ENCODE data around the gene VARS1. TPM values are rescaled to one million over a fixed set of nuclear protein-coding genes. Genes with fewer than 3 reads are reported as not detected.
"Not testable (repeated sequence)": the region's sequence is repeated elsewhere in the genome, so short reads cannot be mapped to it uniquely, and the experiment has no call there.

The VARS1 gene
- total and polyA plus RNA-seq, 2 of the 8 experiments (the other 6 are each of a cell fraction or from before 2014, with no cell fraction given) = 53.5 to 162 TPM

GRCh38 chr6:31820399-31820798 lies 24.8 kb upstream of the VARS1 start:
- ChIA-PET POLR2A (ENCODE audit: partially characterized antibody) (interaction anchor here (1.0 to 10.9 kb wide), 5 partner anchors 11 to 25 kb away, joined by 4 to 136 read pairs (median 4); partner anchors contain the start of gene VARS1), CTCF (ENCODE audit: partially characterized antibody) (interaction anchor here (0.6 to 2.6 kb wide), 7 partner anchors 10 to 162 kb away, joined by 3 to 11 read pairs (median 4); no protein-coding TSS in a partner anchor)
- H2AK5ac ChIP-seq (ENCODE audit: low read depth, low read length); H3K23me2 ChIP-seq (ENCODE audit: low read depth, low read length); H4K8ac ChIP-seq (ENCODE audit: extremely low read depth, insufficient read depth, low read length); H3K4me2 ChIP-seq (ENCODE audit: insufficient read depth in 1 of 2, low read depth in 2 of 2, low read length in 2 of 2); H2BK20ac ChIP-seq (ENCODE audit: low read length); H2BK12ac ChIP-seq (ENCODE audit: low read depth, low read length); H3K14ac ChIP-seq (ENCODE audit: insufficient read length); DNase-seq (ENCODE audit: low read depth in 1 of 2, low spot score in 2 of 2); H3K27me3 ChIP-seq (replicated peaks in 1 of 4; ENCODE audit: control insufficient read depth in 3 of 4, extremely low read depth in 1 of 4, insufficient read depth in 3 of 4, low read length in 3 of 4); H3K56ac ChIP-seq (replicated peaks; ENCODE audit: insufficient read length, low read depth, low read length); H3K27ac ChIP-seq (ENCODE audit: low read depth, low read length); H4K20me1 ChIP-seq (replicated peaks in 1 of 2; ENCODE audit: control insufficient read depth in 1 of 2, insufficient read depth in 2 of 2, low read length in 2 of 2); H3K23ac ChIP-seq (ENCODE audit: insufficient read length); H3K4ac ChIP-seq (replicated peaks; ENCODE audit: insufficient read length, low read depth, low read length); H3K18ac ChIP-seq (ENCODE audit: extremely low read depth, low read length); H2BK5ac ChIP-seq (ENCODE audit: low read depth, low read length); H2BK120ac ChIP-seq (replicated peaks; ENCODE audit: low read depth, low read length); FAIRE-seq; H3K9ac ChIP-seq (replicated peaks in 1 of 4; ENCODE audit: extremely low read depth in 1 of 4, low read depth in 3 of 4, low read length in 3 of 4); H2BK15ac ChIP-seq (ENCODE audit: low read length); H3K79me2 ChIP-seq (ENCODE audit: control insufficient read depth in 1 of 2, insufficient read depth in 2 of 2, low read length in 2 of 2); H3K36me3 ChIP-seq (ENCODE audit: control insufficient read depth in 2 of 4, insufficient read depth in 4 of 4, low read length in 3 of 4); H3K4me3 ChIP-seq (ENCODE audit: extremely low read depth in 1 of 4, insufficient read depth in 2 of 4, low read depth in 3 of 4, low read length in 4 of 4); H4K91ac ChIP-seq (replicated peaks; ENCODE audit: insufficient read length, low read length); H3K9me3 ChIP-seq (ENCODE audit: insufficient read depth in 2 of 2, low read depth in 1 of 2, low read length in 1 of 2); H4K5ac ChIP-seq (ENCODE audit: insufficient read length, low read depth, low read length); H3K79me1 ChIP-seq (ENCODE audit: low read depth, low read length); H2AFZ ChIP-seq (ENCODE audit: low read length); H3K4me1 ChIP-seq (replicated peaks in 1 of 4; ENCODE audit: control insufficient read depth in 3 of 4, insufficient read depth in 4 of 4, low read length in 3 of 4): not testable (repeated sequence)
- WGBS, 2 experiments (ENCODE audit: extremely low coverage in 1 of 2, insufficient coverage in 1 of 2, insufficient read length in 1 of 2, insufficient replicate concordance in 2 of 2, low coverage in 1 of 2, low lambda C conversion rate in 2 of 2, missing lambda C conversion rate in 1 of 2) = 88% methylated on average over 7 of the region's 10 CpGs; no CpG with 5 or more reads in 1 of the 2 experiments
